Middle frontal gyrus (tissue), 1 donor: ENCODE results near the gene HOXA3.

ENCODE experiments used
- DNase-seq: peaks from one replicate; pipeline ENCODE4 v3.0.0-alpha.2; 2015; ENCODE audit warnings: low spot score; ENCODE audit errors: extremely low spot score

The HOXA3 gene

DNA sequence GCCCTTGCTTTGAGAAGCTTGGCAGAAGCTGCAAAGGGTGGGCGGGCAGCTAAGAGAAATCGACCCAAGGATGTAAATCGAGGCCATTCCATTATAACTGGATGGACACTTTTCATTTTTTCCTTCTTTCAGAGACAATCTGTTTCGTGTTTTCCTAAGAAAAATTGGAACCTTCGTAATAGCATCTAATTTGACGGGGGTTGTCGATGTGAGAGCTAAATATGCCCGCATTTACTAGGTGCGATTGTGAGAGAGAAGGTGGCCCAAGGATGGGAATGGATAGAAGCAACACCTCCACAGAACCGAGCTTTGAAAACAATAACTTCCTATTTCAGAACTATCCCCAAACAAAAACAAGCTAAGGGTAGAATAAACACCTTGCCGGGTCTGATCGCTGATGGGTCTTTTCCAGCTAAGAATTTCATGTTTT, 21.0 kb downstream of the HOXA3 start:
- DNase-seq: no peak

DNA sequence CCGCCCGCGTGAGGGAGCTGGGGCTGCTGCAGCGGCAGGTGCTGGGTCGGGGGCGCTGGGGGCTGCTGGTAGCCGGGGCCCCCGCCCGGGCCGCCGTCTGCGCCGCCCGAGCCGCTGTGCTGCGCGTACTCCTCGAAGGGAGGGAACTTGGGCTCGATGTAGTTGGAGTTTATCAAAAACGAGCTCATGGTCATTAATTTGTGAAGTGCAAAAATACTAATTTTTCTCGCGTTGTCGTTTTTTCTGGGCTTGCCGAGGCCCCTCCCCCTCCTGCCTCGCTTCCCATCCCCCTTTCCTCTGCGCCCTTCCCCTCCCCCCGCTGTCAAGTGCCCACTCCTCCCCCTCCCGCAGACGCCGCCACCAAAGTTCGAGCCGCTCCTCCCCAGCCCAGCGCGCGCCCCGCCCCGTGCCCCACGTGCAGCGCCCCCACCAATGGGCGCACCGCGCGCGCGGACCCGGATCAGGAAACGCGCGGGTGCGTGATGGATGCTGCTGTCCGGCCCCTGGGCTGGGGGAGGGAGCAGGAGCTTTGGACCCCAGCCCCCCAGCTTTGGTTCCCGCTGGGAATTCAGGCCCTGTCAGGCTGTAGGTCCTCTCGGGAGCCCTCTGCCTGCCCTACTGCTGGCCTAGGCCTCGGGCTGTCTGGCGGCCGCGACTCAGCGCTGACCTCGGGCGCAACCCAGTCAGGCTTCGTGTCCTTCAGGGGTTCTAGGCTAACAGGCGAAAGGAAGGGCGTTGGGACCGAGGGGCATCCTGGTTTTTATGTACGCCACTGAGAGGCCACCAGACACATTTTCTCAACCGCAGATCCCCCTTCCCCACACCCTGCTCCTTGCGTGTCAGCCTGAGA, 21.6 kb downstream of the HOXA3 start, which contains the start of gene HOXA4:
Gene HOXA4 (minus strand): TSS at position 218 of the 850 bp plus-strand sequence. CDS start 24 bp downstream, at position 194.
- no peak for DNase-seq

DNA sequence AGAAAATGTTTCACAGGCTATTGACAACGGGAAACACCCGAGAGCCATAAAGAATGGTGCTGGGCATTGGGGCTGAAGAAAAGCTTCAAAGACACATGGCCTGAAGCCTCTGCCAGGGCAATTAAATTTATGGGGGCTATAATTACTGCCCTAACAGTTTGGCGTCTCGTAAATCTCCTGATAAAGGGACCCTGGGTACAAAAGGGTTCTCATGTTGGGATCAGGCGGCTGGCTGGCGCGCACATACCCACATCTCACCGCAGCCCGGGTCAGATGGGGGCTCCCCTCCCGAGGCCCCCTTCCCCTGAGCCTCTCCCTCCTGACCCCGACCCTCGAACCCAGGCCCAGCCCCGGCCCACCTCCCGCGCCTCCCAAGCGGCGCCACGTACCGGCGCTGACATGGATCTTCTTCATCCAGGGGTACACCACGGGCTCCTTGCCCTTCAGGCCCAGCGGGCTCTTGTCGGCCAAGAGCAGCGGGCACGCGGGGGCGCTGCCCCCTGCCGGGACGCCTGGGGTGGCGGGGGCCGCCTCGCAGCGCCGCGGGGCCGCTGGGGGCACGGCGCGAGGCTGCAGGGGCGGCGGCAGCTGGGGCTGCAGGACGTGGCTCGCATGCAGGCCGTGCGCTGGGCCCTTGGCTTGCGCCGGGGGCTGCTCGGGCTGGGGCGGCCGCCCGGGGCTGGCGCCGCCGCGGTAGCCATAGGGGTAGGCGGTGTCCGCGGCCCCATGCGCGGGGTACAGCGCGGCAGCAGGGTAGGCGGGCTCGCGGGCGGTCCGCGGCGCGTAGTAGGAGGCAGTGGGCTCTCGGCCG, 22.4 kb downstream of the HOXA3 start:
- DNase-seq: no peak

DNA sequence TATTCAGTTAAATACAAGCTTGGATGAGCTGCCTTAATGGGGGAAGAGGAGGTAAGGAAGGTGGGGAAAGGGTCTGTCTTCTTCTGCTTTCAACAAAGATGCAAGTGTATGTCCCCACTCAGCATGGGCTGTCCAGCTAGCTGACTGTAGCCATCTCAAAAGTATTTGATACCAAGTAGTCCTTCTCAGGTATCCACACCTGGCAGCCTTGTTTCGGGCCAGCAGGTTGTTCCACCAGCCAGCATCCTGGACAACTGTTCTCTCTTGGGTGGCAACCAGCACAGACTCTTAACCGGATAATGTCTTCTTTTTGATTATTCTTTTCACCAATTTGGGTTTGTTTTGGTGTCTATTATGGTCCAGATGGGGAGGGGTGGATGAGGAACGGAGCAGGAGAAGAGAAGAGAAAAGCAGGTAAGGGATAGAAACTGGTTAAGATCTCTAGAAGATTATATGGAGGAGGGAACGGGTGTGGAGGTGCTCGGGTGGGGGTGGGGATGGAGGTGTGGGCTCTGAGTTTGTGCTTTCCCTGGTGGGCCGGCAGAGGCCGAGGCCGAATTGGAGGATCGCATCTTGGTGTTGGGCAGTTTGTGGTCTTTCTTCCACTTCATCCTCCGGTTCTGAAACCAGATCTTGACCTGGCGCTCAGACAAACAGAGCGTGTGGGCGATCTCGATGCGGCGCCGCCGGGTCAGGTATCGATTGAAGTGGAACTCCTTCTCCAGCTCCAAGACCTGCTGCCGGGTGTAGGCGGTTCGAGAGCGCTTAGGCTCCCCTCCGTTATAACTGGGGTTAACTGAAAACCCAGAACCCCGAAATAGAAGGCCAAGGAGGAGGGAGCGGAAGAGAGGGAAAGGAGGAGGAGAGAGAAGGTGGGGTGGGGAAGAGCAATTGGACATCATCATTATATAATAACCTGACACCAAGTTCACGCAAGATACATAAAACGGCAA, 23.3 kb downstream of the HOXA3 start:
- DNase-seq: no peak

DNA sequence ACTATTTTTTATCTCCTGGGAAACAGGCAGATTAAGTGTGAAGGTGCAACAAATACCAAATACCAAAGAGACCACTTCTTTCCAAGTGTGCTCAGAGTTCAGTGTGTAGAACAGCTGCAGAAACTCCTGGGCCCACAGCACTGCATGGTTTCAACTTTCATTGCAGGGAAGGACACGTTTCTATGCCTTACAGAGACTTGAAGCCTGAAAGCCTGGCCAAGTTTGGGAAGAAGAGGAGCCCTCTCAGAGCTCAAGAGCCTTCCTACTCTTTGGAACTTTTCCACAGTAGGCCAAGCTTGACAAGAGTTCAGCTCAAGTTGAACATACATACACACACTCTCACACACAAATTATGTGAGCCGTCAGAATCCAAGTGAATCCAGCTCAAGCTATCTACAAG, 24.3 kb downstream of the HOXA3 start:
- DNase-seq: no peak

DNA sequence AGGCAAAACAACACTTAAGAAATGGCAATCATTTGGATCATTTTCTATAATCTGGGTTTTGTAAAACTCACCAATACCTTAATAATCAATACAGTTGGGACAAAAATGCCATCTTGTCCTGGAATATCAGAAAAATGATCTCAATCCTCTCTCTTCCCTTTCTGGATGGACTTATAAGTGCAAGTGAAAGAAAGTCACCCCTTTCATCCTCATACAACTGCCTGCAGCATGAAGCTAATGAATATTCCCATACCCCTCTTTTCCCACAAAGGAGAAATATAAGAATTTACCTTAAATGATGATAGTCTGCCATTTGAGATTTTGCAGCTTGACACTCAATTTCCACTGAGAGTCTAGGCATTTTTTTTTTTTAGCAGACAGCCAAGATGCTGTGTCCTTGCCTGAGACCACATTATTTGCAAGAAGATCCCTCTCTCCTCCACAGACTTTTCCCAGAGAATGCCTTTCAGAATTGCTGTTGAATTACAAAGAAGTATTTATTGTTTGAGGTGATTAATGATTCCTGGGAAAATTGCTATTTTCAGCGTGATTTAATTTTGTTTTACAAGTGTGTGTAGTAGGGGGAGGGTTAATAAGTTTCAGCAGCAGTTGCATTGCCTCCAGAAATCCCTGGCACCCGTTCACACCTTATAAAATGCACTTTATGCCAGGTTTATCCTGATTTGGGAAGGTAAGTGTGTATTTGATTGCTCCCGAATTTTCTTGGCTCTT, 25.6 kb downstream of the HOXA3 start:
- DNase-seq: no peak

DNA sequence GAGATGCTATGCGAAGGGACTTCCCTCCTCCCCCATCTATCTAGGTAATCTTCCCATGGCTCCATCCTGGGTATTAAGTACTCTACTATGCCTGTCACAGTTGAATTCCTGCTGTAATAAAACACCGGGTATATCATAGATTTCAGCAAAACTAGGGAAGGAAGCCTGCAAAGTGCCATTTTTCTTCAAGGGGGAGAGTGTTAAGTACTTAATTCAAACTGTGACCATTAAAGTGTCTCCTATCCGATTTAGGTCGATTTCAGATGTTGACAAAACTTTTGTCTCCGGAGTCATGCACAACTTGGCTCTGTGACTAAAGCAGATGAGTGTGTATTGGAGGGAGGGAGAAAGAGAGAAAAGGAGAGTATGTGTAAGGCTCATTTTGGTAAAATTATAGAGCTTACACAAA, 26.4 kb downstream of the HOXA3 start:
- DNase-seq: no peak

DNA sequence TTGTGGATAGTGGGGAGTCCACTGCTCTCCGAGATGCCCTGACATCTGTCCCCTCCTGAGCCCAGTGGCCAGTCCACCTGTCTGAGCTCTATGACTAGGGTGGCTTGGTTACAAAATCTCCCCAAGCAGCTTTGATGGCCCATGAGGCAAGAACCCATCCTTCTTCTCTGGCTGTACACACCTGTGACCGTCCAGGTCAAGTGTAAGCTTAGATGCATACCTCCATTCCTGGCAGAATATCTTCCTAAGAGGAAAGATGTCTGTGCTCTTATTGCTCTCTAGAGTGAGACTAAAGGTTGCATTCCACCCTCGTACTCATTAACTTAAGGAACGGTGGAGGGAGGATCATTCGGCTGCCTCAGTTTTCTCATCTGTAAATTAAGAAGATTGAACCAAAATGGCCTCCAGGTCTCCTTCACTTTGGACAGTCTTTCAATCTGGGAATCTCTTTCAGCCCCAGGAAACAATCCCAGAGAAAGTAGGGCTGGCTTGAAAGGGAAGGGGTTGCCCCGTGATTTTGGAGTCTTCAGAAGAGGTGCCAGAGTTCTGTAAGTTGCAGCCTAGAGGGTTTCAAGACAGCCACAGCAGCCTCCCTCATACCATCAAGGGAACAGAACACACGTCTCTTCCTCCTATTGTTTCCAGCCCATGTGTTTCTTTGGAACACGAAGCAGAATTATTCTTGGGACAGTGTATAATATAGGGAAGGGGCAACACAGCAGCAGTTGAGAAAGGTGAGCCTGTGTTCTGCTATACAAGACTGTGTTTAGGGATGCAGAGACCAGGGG, 27.3 kb downstream of the HOXA3 start:
- no peak for DNase-seq

DNA sequence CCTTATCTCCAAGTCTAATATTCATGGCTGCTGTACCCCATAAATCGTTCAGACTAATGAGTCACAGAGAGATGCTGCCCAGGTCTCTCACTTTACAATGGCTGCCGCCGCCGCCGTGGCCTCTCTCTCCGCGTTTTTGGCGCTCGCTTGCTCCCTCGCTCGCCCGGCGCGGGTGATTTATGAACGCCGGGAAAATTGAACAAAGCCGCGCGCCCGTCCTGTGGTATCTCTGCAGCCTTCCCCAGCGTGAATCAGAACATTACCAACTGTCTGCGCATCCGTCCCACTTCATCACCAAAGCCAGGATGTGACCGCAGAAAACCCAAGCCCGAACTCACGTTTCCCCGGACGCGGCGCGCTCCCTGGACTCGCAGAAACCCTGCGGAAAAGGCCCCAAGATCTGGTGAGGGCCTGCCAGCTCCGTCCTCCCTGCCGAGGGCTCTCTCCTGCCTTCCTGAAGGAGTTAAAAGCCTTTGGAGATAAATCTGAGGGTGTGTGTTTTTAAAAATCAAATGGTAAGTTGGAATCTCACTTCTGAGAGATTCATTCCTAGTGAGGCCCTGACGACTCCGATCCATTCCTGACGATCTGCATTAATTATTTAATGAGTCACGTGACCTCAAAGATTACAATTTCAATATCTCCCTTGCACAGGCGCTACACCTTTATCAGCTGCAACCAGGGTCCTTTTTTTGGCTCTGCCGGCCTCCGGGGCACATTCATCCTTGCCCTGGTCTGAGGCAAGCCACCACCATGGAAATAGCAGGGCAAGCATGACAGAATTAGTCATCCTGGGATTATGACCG, 28.1 kb downstream of the HOXA3 start:
- no peak for DNase-seq

DNA sequence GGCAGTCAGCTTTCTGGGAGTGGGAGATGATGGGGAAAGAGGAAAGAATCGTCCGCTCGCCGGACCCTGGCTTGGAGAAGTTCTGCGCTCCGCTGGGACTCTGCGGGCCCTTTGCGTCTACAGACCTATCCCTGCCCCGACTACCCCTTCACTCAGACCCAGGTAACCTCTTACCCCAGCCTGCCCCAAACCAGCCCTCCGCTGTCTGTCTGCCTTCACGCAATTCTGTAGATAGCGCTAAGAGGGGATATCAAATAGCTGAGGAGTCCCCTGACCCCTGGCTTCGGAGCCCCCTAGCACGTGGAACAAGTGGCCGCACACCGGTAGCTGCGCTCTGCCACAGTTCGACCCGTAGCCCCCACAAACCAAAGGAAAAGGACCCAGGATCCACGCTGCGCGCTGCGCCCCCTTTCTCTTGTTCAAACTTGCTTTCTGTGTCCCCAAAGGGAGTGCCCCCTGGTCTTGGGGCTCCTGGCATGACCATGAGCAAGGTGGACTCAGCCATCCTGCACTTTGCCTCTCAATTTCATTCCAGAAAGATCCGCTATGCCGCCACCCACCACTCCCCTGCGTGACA, 28.8 kb downstream of the HOXA3 start:
- no peak for DNase-seq

DNA sequence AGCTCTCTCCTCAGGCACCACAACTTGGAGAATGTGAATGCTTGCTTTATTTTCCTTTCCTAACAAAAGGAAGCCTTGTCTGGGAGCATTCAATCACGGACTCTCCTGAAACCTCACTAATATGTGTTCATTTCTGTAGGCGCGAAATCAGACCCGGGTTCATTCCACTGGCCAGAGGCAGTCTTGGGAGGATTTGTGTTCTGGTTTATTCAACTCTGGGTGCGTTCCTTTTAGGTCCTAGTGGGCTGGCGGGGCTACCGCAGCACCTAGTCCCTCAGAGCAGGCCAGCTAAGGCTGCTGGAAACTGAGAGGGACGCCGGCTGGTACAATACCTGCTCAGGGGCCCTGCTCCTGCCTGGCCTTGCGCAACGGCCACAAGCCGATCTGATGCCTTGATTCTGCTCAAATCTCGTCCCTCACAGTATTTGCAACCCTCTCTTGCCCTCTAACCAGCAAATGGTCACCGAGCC, 29.3 kb downstream of the HOXA3 start:
- DNase-seq: no peak

DNA sequence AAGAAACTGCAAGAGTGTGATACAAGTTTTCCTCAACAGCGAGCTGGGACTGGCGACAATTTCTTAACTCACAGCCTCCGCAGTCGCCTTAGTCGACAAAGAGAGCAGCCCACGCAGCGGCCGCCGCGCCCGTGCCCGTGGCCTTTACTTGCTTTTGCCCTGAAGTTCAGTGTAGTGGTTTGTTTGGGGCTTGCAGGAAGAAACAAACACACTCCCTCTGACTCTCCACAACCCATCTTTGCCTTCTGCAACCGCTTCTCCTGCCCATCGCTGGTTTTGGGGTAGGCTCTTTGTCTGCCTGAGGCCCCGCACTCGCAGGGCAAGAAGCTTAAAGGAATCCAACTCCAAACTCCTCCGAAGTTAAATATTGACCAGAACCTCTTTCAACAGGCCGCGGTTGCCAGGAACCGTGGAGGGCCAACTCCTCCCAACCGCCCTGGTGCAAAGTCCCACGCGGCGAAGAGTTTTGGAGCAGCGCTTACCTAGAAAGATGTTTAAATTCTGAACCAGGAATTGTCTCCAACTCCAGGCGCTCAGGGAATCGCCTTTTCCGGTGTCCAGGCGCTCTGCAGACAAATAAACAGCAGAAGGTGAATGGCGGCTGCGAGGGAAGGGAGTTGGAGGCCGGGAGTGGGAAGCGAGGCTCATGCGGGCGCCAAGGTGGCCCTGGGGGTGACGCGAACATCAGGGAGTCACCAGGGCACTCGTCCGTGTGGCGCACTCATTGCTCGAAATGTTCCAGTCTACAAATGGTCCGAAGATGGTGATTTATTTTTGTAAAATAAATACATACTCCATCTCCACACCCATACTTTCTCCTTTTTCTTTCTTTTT, 30.1 kb downstream of the HOXA3 start:
- no peak for DNase-seq

DNA sequence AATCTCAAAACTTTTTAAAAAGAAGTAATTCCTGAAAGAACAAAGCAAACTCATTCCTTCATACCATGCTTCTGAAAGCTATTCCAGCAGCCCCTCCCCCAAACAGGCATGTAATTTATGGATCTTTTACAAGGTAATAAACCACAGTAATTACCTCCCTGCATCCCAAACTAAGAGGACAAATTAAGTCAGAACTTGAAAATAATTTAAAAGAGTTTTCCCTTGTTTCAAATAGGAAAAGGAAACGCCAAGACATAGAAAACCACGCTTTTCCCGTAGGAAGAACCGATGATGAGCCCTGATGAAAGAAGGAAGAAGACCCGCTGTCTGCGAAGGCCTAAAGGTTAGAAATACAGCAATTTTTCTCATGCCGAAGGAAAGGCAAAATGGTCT, 30.7 kb downstream of the HOXA3 start:
- no peak for DNase-seq

DNA sequence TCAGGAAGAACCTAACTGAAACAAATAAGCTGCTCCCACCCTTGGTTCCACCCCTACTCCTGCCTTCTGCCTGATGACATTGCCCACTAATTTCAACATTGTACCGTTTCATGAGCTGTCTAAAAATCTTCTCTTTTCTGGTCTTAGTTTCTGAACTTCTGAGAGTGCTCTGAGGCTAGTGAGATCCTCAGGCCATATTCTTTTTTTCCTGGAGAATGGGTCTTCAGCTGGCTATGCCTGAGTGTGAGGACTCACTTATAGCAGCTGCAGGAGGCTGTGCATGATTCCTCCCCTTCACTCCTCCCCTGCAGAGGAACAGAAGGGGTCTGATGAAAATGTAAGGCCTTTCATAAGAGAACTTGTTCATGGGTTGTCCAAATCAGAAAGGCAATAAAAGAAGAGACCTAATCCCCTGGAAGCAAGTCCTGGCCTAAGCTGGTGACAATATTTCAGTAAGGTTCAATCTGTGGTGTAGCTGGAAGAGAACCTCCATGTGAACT, 32.9 kb downstream of the HOXA3 start:
- DNase-seq: no peak

DNA sequence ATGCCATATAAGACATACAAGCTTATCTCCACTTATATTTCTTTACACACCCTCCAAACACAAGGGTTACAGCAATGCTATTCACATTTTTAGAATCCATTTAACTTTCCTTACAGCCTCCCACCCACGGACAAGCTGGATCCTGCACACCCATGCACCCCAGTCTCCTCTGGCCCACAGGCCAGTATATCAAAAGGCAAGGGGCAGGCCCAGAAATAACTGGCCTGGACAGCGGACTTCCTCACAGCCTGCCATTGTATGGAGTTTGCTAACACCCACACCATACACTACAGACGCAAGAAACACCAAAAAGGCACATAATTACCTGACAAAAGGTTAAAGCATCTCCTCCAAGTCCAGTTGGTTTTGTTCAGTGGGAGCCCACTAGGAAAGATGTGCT, 33.8 kb downstream of the HOXA3 start:
- no peak for DNase-seq

DNA sequence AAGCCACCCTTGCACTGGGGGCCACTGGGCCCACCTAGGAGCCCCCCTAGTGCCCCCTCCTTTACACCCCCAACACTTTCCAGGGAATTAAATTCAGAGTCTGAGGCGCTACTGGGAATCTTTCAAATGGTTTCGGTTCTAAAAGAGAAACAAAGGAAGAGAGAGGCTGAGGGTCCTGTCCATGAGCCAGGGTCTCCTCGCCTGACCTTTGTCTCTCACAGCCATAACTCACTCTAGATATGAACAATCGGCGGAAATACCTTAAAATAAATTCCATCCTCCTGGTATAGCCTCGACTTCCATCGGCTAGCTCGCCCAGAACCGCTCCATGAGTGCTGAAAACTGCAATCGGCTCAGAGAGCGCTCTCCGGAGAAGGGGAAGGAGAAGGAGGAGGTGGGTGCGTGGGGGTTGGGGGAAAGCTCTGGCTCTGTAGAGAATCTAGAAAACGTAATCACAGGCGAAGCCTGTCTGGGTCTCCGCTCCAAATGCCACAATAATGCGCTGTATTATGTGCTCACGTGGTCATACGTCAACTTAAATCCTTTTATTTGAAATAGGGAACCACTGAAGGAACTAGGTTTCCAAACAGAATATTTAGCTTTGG, 34.4 kb downstream of the HOXA3 start:
- no peak for DNase-seq
